ENCODE results near the gene CYP2W1.

Gene CYP2W1

DNA sequence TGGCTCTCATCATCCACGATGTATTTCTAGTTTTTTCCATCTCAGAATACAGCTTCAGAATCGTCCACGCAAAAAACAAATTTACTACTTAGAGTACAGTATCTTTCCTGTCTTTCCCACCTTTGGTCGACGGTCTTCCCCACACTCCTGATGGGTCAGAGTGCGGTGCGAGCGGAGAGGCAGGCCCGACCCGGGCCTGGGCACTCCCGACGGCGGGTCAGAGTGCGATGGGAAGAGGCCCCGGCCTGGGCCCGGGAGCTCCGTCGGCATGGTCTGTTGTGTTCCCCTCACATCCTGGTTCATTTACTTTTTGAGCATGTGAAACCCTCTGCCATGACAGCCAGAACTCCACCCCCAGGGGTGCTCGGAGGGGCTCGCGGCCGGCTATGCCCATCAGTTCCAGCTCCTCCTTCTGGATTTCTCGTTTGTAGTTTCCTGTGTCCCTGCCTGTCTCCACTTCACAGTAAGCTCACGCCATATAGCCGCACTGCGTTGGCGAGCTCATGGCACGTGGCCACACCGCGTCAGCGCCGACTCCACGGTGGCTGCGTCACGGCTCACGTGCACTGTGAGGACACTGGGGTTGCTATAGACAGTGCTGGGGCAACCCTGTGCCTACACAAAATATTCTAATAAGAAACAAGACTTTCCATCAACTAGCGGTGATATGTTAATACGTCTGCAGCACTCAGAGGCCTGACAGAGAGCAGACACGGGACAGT, 15.5 kb upstream of the CYP2W1 start:
- DNase-seq = no peak

DNA sequence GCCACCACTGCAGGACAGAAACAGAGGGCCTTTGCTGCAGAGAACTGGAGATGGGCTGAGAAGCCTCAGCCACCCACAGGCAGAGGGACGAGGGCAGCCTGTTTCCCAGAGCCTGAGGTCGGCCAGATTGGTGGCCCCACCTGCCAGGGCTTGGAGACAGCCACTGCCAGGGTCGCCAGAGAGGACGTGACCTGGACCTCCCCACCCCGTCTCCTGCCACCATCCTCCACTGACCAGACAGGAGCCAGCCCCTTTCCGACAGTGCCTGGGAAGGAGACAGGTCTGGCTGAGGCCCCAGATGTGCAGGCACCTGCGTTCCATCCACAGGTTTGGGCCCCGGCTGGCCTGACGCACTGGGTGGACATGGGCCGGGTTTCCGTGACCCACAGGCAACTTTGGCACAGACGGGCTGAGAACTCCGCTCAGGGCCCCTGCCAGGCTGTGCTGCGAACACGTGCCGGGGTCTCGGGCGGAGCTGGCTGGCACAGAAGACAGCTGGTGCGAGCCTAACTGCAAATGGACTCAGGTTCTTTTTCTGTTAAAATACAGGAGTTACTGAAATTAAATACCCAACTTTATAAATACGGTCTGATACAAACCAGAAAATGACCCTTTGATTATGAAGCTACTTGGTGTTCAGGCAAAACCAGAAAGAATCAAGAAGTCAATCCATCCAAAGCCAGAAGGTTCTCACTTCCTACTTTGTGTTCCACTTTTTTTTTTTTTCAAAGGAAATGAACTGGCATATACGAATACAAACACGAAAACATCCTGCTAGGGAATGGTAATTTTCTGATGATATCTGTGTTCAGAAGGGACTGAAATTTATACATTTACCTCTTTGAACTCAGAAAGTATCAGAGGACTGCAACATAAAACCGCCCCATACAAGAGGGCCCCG, 14.5 kb upstream of the CYP2W1 start:
- no peak for DNase-seq

GRCh38 chr7:969403-969802, 13.6 kb upstream of the CYP2W1 start:
- DNase-seq = no peak

DNA sequence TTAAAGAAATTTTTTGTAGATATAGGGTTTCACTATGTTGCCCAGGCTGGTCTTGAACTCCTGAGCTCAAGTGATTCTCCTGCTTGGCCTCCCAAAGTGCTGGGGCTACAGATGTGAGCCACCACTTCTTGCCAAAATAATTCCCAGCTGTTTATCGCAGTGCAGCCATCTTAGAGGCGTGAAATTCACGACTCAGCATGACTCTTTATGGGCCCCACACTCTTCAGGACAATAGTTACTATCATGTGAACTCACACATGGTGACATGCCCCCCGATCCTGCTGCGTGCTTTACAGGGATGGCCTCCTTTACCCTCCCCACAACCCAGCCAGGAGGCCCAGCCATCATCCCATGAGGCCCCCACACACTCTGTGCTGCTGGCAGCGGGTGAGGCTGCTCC, 12.2 kb upstream of the CYP2W1 start:
- DNase-seq = no peak

DNA sequence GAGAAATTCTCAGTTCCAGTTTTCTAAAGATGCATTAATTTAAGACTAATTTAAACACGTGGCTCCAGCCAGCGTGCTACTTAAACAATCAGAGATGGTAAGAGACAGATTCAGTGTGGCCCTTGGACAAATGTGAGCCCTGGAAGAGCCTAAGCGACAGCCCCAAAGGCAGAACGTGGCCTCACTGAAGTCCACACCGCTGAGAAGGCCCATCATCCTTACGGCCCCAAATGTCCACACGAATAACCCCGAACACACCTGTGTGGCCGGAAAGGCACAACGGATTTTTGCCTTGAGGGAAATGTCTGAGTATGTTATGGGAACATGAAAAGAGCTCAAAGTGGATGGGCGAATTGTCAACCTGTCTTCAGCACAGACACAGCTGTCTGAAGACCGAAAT, 10.9 kb upstream of the CYP2W1 start:
- no peak for DNase-seq

DNA sequence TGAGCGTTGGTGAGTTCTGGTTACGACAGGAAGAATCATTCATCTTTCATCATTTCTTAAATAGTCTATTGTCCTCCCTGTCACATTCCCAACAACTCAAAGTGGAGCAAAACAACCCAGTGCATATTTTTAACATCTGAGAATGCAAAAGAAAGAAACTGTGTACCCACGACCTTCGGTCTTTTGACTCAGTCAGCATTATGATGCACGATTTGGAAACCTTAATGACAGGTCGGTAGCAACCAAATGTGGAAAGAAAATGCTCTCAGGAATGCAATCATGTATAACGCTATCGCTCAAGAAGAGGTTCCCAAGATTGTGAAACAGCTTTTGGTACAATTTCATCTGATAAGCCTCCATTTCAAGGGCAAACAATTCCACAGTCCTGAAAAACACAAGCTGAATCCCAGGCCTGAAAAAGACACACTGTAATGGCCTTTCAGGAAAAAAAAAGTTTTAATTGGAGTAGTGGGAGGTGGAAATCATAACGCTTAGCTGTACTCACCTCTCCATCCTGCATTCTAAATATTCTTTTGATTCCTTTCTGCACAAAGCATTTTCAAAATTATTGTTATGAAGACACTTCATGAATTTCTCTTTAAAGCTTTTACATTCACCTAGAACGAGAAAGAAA, 10.2 kb upstream of the CYP2W1 start:
- DNase-seq = no peak

GRCh38 chr7:973312-973711, 9.7 kb upstream of the CYP2W1 start:
- no peak for DNase-seq

DNA sequence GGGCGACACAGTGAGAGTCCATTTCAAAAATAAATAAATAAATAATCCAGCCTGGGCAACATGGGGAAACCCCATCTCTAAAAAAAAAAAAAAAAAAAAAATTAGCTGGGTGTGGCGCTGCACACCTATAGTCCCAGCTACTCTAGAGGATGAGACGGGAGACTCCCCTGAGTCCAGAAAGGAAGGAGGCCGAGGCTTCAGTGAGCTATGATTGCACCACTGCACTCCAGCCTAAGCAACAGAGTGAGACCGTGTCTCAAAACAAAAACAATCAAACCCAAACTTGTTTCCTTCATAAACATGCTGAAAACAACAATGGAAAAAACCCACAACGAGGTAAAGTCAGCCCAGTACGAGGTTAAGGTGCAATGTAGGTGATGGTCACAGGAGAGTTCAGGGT, 8.8 kb upstream of the CYP2W1 start:
- no peak for DNase-seq

GRCh38 chr7:974820-975681, 7.9 kb upstream of the CYP2W1 start, which contains the start of gene COX19:
COX19 (minus strand) TSS chr7:975549; CDS start chr7:975509, 40 bp downstream.
- DNase-seq = peak; percentile 77

- DNase-seq = no peak
Measured at GRCh38 chr7:975702-976473, 7.1 kb upstream of the CYP2W1 start.

- no peak for DNase-seq
Measured at GRCh38 chr7:976901-977325, 6.1 kb upstream of the CYP2W1 start.

GRCh38 chr7:977326-978048, 5.5 kb upstream of the CYP2W1 start:
- peak; percentile 65 for DNase-seq

GRCh38 chr7:978049-978346, 5.0 kb upstream of the CYP2W1 start:
- DNase-seq = no peak

GRCh38 chr7:978416-979091, 4.4 kb upstream of the CYP2W1 start:
- DNase-seq = no peak

DNA sequence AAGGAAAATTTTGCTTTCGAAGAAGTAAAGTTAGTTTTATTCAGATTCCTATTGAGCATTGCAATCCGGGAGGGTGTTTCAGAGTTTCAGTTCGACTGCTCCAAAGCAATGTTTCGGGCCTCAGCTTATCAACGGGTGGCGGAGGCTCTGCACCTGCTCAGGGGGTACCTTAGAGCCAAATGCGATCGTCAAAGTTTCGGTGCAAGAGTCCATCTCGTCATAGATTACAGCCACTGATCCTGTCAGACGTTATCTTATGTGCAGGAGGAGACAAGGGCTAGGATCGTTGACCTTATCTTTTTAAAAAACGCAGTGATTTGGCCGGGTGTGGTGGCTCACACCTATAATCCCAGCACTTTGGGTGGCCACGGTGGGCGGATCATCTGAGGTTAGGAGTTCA, 3.8 kb upstream of the CYP2W1 start:
- DNase-seq = no peak

DNA sequence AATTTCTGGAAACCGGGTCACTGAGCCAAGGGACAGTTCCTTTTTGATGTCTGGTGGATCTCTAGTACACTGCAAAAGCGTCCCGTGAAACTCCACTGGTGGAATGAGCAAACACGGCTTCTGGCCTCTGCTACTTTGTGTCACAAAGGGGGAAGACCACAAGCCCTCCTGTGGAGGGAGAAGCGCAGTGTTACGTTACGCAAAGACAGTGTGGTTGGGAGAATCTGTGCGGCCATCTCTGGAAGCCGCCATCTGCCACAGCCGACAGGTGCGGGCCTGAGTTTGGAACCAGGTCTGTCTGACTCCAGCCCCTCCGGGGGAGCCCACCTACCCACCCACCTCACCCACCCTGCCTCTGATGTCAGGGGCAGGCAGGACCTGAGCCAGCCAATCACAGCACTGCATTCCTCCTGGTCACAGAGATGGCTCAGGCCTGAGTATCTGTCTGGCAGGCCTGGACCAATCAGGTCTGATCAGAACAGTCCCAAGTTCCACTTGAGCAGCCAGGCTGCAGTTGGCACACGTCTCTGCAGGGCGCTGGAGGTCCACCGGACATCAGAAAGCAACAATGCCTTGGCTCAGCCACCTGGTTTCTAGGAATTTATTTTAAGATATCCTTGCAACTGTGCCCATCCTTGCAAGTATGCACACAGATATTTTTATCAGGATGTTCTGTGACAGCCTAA, 3.0 kb upstream of the CYP2W1 start:
- no peak for DNase-seq

DNA sequence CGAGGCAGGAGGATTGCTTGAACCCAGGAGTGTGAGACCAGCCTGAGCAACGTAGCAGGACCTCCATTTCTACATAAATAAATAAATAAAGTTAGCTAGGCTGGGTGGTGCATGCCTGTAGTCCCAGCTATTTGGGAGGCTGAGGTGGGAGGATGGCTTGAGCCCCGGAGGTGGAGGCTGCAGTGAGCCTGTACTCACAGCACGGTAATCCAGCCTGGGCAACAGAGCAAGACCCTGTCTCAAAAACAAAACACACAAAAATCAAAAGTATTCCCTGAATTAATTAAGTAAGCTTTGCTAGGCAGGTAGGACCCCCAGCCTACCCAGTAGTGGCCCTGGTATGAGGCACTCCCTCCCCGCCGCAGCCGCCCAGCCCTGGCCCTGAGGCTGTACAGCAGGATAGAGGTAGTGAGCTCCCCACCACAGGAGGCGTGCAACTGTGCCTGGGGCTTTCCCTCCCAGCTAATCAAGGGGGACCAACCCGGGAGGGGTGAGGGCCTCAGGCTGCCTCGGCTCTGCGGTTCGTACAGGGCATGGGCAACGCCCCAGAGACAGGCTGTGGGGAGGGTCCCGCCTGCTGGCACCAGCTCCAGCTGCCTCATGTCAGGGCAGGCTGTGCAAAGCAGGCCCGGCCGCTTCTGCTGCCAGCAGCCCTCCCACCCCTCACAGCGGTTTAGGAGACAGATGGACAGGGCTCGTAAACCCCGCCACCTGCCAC, 1.0 kb upstream of the CYP2W1 start:
- no peak for DNase-seq

- peak; percentile 25 for DNase-seq
Measured at GRCh38 chr7:982511-983003, 424 bp upstream of the CYP2W1 start.

DNA sequence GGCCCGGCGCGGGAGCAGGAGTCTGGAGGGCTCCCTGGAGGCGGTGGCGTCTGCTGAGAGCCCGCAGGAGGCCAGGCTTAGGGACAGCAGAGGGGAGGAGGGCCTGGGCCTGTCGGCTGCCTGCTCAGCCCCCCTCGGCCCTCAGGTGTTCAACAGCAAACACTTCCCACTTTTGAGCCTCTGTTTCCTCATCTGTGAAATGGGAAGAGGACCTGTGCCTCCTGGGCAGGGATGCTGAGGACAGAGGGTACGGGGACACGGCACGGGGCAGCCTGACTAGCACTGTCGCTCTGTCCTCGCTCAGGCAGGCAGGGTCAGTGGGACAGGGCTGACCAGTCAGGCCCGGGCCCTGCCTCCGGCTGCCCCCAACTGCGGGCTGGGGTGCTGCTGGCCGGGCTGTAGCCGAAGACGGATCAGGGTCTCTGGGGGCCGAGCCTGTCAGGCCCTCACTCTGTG, 663 bp downstream of the CYP2W1 start:
- DNase-seq = no peak

Data from DMS153 (cell line).